HepG2 (cell line): ENCODE results near the gene CBL. TPM values are rescaled to one million over a fixed set of nuclear protein-coding genes. Genes with fewer than 3 reads are reported as not detected.

Experiments
- AKAP8 ChIP-seq: sonication (generic); formaldehyde crosslinking; IDR thresholded peaks from 2 replicates; pipeline ENCODE4 v1.5.1; 2020; ENCODE audit warnings: mild to moderate bottlenecking, missing genetic modification reagents
- HCFC1 ChIP-seq: fragments of 150-350 bp; IDR thresholded peaks from 2 replicates; pipeline ENCODE4 v1.6.1; 2014; ENCODE audit warnings: low read depth, low read length
- JUN ChIP-seq: sonication (generic); formaldehyde crosslinking; IDR thresholded peaks from 2 replicates; pipeline ENCODE4 v1.4.0; 2020; ENCODE audit warnings: mild to moderate bottlenecking, missing genetic modification reagents
- LCORL ChIP-seq, 2 experiments: fragments of 450-650 bp in 1 of 2; sonication (generic) in 1 of 2; formaldehyde crosslinking in 1 of 2; IDR thresholded peaks; 2 replicates each; pipeline versions ENCODE4 v1.5.0 to v1.6.1; 2017 to 2020; ENCODE audit warnings: antibody characterized with exemption in 1 of 2, missing genetic modification reagents in 1 of 2
- NFE2L1 ChIP-seq: sonication (generic); formaldehyde crosslinking; IDR thresholded peaks from 2 replicates; pipeline ENCODE4 v1.4.0; 2020; ENCODE audit warnings: missing genetic modification reagents, mild to moderate bottlenecking, borderline replicate concordance
- PHF20 ChIP-seq: sonication (generic); formaldehyde crosslinking; IDR thresholded peaks from 2 replicates; pipeline ENCODE4 v1.5.0; 2020; ENCODE audit warnings: mild to moderate bottlenecking, missing genetic modification reagents
- RNF2 ChIP-seq: fragments of 450-650 bp; conservative IDR thresholded peaks from 2 replicates; pipeline ENCODE4 v1.6.1; 2016; ENCODE audit warnings: low read depth
- SSRP1 ChIP-seq: IDR thresholded peaks from 2 replicates; pipeline ENCODE4 v1.6.1; 2016; ENCODE audit warnings: control low read depth
- ZKSCAN5 ChIP-seq: sonication (generic); formaldehyde crosslinking; IDR thresholded peaks from 2 replicates; pipeline ENCODE4 v1.5.1; 2020; ENCODE audit warnings: mild to moderate bottlenecking, missing genetic modification reagents
- ZMAT3 ChIP-seq: sonication (generic); formaldehyde crosslinking; conservative IDR thresholded peaks from 2 replicates; pipeline ENCODE4 v1.7.0; 2021; ENCODE audit warnings: missing genetic modification reagents
- ZMYM2 ChIP-seq: sonication (generic); formaldehyde crosslinking; IDR thresholded peaks from 2 replicates; pipeline ENCODE4 v1.8.0; 2022; ENCODE audit warnings: mild to moderate bottlenecking, missing genetic modification reagents
- ZNF367 ChIP-seq: sonication (generic); formaldehyde crosslinking; IDR thresholded peaks from 2 replicates; pipeline ENCODE4 v1.4.0; 2020; ENCODE audit warnings: missing genetic modification reagents, borderline replicate concordance
- ZNF614 ChIP-seq: IDR thresholded peaks from 2 replicates; pipeline ENCODE4 v1.6.1; 2018; ENCODE audit warnings: missing biosample characterization, missing genetic modification reagents, inconsistent platforms, borderline replicate concordance
- ZNF652 ChIP-seq: IDR thresholded peaks from 2 replicates; pipeline ENCODE4 v1.6.1; 2016; ENCODE audit warnings: low read depth, borderline replicate concordance
- ZZZ3 ChIP-seq: sonication (generic); formaldehyde crosslinking; IDR thresholded peaks from 2 replicates; pipeline ENCODE4 v1.4.0; 2020; ENCODE audit warnings: missing genetic modification reagents, mild to moderate bottlenecking, borderline replicate concordance
- polyA plus RNA-seq, 8 experiments: library from polyadenylated mRNA; depleted of rRNA in 3 of 8; stranded (reverse) in 7 of 8; unstranded in 1 of 8; fragments of >200 nt; fragmentation: Illumina TruSeq in 4 of 8; extraction: Trizol in 4 of 8; gene quantifications; 2 replicates each; pipeline versions ENCODE4 v1.2.1 to v1.2.3, GENCODE V29; 2011 to 2016; ENCODE audit warnings: low read depth in 4 of 8, missing spikeins in 1 of 8, mixed read lengths in 1 of 8; ENCODE audit not compliant: insufficient read depth in 1 of 8
- total RNA-seq, 5 experiments: library from RNA; depleted of rRNA; stranded (reverse); fragments of >200 nt; fragmentation: Illumina TruSeq; extraction: Trizol; gene quantifications; 2 replicates each; pipeline ENCODE4 v1.2.3, GENCODE V29; 2016; ENCODE audit warnings: low read depth in 1 of 5
- TF ChIP-seq, protein P1 (sequence below): sonication (generic); formaldehyde crosslinking; IDR thresholded peaks from 2 replicates; pipeline ENCODE4 v1.5.1; 2020; ENCODE audit warnings: missing genetic modification reagents, mild to moderate bottlenecking, borderline replicate concordance
- TF ChIP-seq, protein P2 (sequence below): fragments of 450-650 bp; IDR thresholded peaks from 2 replicates; pipeline ENCODE4 v1.6.1; 2016
- TF ChIP-seq, protein P3 (sequence below): sonication (generic); formaldehyde crosslinking; conservative IDR thresholded peaks from 2 replicates; pipeline ENCODE4 v1.4.0; 2020; ENCODE audit warnings: missing genetic modification reagents
- TF ChIP-seq, protein P4 (sequence below): sonication (generic); formaldehyde crosslinking; conservative IDR thresholded peaks from 2 replicates; pipeline ENCODE4 v1.4.0; 2020; ENCODE audit warnings: missing genetic modification reagents
- TF ChIP-seq, protein P5 (sequence below): sonication (generic); formaldehyde crosslinking; IDR thresholded peaks from 2 replicates; pipeline ENCODE4 v1.4.0; 2020; ENCODE audit warnings: missing genetic modification reagents

The CBL gene
- total and polyA plus RNA-seq, 2 of the 13 experiments (the other 11 are each of a cell fraction or from before 2014, with no cell fraction given): 6.6 to 7.4 TPM

DNA sequence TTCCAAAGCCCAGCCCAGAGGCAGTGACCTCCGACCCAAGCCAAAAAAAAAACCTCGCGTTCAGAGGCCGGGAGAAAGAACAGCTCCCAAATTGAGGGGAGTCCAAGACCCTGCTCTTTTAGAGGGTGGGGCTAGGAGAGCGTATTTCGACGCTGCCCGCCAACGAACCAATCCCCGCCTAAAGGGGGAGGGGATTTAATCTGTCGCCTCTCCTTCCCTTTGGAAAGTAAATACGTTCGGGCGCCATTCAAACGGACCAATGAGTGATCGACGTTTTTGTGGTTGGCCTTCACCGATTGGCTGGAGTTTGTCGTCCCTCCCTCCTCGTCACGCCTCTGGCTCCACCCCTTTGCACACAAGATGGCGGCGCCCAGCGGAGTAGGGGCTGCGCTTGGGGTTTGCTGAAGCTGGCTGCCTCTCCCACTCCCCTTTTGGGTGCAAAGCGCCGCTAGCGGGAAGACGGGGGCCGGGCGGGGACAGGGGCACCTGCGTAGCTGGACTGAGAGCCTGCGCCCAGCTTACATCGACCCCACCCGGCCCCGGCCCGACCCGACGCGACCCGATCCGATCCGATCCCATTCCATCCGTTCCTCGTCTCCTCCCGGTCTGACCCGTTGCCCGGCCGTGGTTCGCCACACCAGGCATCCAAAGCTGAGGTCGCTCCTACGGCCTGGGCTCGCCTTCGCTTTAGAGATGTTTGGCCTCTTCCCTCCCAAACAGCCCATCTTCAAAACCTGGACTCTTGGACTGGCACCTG is 128.2 kb downstream of the CBL start, which contains the start of gene RNF26 (continued):
- TF ChIP-seq JUN (CRISPR knock-in tag): no peak
- peak; percentile 41; the same call in 1 of the 2 replicates for TF ChIP-seq HCFC1
- peak; percentile 86 for TF ChIP-seq PHF20
- TF ChIP-seq ZNF614 (CRISPR knock-in tag): peak; percentile 45; the same call in 1 of the 2 replicates
- TF ChIP-seq, protein P1, sequence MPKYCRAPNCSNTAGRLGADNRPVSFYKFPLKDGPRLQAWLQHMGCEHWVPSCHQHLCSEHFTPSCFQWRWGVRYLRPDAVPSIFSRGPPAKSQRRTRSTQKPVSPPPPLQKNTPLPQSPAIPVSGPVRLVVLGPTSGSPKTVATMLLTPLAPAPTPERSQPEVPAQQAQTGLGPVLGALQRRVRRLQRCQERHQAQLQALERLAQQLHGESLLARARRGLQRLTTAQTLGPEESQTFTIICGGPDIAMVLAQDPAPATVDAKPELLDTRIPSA (CRISPR knock-in tag): no peak
- no peak for TF ChIP-seq AKAP8 (CRISPR knock-in tag)
- TF ChIP-seq, protein P2, sequence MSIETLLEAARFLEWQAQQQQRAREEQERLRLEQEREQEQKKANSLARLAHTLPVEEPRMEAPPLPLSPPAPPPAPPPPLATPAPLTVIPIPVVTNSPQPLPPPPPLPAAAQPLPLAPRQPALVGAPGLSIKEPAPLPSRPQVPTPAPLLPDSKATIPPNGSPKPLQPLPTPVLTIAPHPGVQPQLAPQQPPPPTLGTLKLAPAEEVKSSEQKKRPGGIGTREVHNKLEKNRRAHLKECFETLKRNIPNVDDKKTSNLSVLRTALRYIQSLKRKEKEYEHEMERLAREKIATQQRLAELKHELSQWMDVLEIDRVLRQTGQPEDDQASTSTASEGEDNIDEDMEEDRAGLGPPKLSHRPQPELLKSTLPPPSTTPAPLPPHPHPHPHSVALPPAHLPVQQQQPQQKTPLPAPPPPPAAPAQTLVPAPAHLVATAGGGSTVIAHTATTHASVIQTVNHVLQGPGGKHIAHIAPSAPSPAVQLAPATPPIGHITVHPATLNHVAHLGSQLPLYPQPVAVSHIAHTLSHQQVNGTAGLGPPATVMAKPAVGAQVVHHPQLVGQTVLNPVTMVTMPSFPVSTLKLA: no peak
- TF ChIP-seq, protein P3, sequence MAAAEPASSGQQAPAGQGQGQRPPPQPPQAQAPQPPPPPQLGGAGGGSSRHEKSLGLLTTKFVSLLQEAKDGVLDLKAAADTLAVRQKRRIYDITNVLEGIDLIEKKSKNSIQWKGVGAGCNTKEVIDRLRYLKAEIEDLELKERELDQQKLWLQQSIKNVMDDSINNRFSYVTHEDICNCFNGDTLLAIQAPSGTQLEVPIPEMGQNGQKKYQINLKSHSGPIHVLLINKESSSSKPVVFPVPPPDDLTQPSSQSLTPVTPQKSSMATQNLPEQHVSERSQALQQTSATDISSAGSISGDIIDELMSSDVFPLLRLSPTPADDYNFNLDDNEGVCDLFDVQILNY (CRISPR knock-in tag): peak; percentile 51; the same call in 1 of the 2 replicates
- TF ChIP-seq RNF2: no peak
- no peak; the same call in 1 of the 2 replicates for TF ChIP-seq ZNF367 (CRISPR knock-in tag)
- no peak for TF ChIP-seq SSRP1 (CRISPR knock-in tag)
- peak; percentile 59; the same call in 1 of the 2 replicates for TF ChIP-seq ZMAT3 (CRISPR knock-in tag)
- TF ChIP-seq ZNF652 (CRISPR knock-in tag): no peak
- TF ChIP-seq, protein P4, sequence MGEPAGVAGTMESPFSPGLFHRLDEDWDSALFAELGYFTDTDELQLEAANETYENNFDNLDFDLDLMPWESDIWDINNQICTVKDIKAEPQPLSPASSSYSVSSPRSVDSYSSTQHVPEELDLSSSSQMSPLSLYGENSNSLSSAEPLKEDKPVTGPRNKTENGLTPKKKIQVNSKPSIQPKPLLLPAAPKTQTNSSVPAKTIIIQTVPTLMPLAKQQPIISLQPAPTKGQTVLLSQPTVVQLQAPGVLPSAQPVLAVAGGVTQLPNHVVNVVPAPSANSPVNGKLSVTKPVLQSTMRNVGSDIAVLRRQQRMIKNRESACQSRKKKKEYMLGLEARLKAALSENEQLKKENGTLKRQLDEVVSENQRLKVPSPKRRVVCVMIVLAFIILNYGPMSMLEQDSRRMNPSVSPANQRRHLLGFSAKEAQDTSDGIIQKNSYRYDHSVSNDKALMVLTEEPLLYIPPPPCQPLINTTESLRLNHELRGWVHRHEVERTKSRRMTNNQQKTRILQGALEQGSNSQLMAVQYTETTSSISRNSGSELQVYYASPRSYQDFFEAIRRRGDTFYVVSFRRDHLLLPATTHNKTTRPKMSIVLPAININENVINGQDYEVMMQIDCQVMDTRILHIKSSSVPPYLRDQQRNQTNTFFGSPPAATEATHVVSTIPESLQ (CRISPR knock-in tag): no peak
- no peak for TF ChIP-seq NFE2L1 (CRISPR knock-in tag)
- no peak for TF ChIP-seq ZMYM2 (CRISPR knock-in tag)
- TF ChIP-seq, protein P5, sequence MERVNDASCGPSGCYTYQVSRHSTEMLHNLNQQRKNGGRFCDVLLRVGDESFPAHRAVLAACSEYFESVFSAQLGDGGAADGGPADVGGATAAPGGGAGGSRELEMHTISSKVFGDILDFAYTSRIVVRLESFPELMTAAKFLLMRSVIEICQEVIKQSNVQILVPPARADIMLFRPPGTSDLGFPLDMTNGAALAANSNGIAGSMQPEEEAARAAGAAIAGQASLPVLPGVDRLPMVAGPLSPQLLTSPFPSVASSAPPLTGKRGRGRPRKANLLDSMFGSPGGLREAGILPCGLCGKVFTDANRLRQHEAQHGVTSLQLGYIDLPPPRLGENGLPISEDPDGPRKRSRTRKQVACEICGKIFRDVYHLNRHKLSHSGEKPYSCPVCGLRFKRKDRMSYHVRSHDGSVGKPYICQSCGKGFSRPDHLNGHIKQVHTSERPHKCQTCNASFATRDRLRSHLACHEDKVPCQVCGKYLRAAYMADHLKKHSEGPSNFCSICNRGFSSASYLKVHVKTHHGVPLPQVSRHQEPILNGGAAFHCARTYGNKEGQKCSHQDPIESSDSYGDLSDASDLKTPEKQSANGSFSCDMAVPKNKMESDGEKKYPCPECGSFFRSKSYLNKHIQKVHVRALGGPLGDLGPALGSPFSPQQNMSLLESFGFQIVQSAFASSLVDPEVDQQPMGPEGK: peak; percentile 20; the same call in 1 of the 2 replicates
- TF ChIP-seq LCORL (IDR thresholded peaks at IDR 0.05): no peak
- TF ChIP-seq LCORL (CRISPR knock-in tag; IDR thresholded peaks at IDR 0.05): no peak
- TF ChIP-seq ZZZ3: no peak
- TF ChIP-seq ZKSCAN5 (CRISPR knock-in tag): no peak
